ENCODE data around the gene FAM107B. TPM values are rescaled to one million over a fixed set of nuclear protein-coding genes. Genes with fewer than 3 reads are reported as not detected.

Gene FAM107B
- total and polyA plus RNA-seq, 2 donors (not counting 3 experiments of a cell fraction or from before 2014, with no cell fraction given): 39.2 to 176 TPM

DNA sequence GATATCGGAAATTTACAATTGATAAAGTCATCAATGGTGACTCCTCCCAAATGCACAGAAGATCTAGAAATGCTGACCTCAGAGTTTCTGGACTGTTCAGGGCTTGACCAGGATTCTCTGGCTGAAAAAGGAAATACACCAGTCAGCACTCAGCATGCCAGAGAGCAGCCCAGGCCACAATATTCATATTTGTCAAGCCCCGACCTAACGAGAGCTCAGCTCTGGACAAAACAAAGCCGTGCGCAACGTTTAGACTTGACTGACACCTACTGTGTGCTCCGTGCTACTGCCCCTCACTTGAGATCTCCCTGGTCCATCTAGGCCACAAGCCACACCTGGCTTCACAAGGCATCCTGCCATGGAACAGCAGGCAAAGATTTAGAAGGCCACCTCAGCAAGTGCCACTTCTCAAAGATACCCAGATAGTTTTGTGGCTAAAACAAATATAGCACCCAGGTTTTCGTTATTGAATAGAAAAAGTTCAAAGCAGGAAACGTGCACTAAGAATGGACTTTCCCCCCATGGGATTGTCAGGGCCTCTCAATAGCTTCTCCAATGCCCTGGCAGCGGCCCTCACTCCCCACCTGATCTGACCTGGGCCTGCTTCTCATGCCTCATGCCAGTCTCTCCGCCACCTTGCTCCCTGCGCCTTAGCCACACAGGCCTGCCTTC, 218.3 kb downstream of the FAM107B start:
- Histone ChIP-seq H3K4me2 (ENCODE audit: insufficient read depth, low read length) (no peak overlapping the region), H2AFZ (ENCODE audit: low read depth, low read length) (no peak overlapping the region), H3K79me2 (ENCODE audit: control insufficient read depth, insufficient read depth, low read length) (peaks cover 94% of the 10 kb centered on the region), H3K9ac (replicated peaks; ENCODE audit: extremely low read depth, insufficient read depth, low read length) (no peak overlapping the region), H3K9me3 (replicated peaks; ENCODE audit: control insufficient read depth, insufficient read depth, low read length) (no peaks in the 10 kb centered on the region), H3K36me3 (ENCODE audit: control insufficient read depth in 2 of 2, extremely low read depth in 1 of 2, insufficient read depth in 2 of 2, low read length in 2 of 2) (peaks cover 0 to 2% of the 10 kb centered on the region in 2 experiments), H3K27me3 (ENCODE audit: control insufficient read depth in 2 of 2, insufficient read depth in 2 of 2, low read length in 2 of 2) (no peaks in the 10 kb centered on the region), H3K4me1 (ENCODE audit: control insufficient read depth, extremely low read depth, insufficient read depth, low read length) (peaks cover 62% of the 10 kb centered on the region), H3K9me1 (replicated peaks; ENCODE audit: control insufficient read depth, extremely low read depth, insufficient read depth, low read length) (no peaks in the 10 kb centered on the region), H3K4me3 (replicated peaks in 1 of 3; ENCODE audit: insufficient read depth in 1 of 3, low read depth in 1 of 3, low read length in 3 of 3) (no peak overlapping the region), H3K27ac (ENCODE audit: insufficient read depth, low read depth, low read length) (peak overlapping the region; percentile 16), H4K20me1 (replicated peaks; ENCODE audit: control insufficient read depth, extremely low read depth, insufficient read depth, low read length) (peaks cover 2% of the 10 kb centered on the region)
- POLR2A ChIA-PET: no interaction called here
- intact Hi-C loops (cut with micrococcal nuclease): loop anchor here (1.0 kb wide), 1 partner anchor 22 kb away; no protein-coding TSS in a partner anchor
- peak; percentile 59 for DNase-seq (ENCODE audit: low read depth, low spot score)
- TF ChIP-seq FOS (IDR thresholded peaks at IDR 0.05; ENCODE audit: borderline replicate concordance, insufficient read depth, low read length): no peak
- TF ChIP-seq, protein P1, sequence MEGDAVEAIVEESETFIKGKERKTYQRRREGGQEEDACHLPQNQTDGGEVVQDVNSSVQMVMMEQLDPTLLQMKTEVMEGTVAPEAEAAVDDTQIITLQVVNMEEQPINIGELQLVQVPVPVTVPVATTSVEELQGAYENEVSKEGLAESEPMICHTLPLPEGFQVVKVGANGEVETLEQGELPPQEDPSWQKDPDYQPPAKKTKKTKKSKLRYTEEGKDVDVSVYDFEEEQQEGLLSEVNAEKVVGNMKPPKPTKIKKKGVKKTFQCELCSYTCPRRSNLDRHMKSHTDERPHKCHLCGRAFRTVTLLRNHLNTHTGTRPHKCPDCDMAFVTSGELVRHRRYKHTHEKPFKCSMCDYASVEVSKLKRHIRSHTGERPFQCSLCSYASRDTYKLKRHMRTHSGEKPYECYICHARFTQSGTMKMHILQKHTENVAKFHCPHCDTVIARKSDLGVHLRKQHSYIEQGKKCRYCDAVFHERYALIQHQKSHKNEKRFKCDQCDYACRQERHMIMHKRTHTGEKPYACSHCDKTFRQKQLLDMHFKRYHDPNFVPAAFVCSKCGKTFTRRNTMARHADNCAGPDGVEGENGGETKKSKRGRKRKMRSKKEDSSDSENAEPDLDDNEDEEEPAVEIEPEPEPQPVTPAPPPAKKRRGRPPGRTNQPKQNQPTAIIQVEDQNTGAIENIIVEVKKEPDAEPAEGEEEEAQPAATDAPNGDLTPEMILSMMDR (IDR thresholded peaks at IDR 0.05; ENCODE audit: extremely low read depth in 1 of 2, insufficient read depth in 1 of 2, low read depth in 1 of 2, low read length in 2 of 2): peak in 1 of 2 donors; percentile 22
- TF ChIP-seq POLR2A (IDR thresholded peaks at IDR 0.05; ENCODE audit: low read depth, low read length): peak; percentile 52
- no peak for TF ChIP-seq JUN (IDR thresholded peaks at IDR 0.05; ENCODE audit: borderline replicate concordance, insufficient read depth, insufficient read length, low read depth)
- peak; percentile 90 for FAIRE-seq
- dilution Hi-C loops (cut with MboI; ENCODE audit: extremely low pct_ligation_motif_present, low sequenced_read_pairs): no loop called here
- no TSS peak for BruUV-seq (replicated peaks)
- CTCF ChIA-PET: interaction anchor here (0.6 to 2.0 kb wide), 6 partner anchors 9 to 144 kb away, joined by 3 to 6 read pairs (median 4); no protein-coding TSS in a partner anchor

DNA sequence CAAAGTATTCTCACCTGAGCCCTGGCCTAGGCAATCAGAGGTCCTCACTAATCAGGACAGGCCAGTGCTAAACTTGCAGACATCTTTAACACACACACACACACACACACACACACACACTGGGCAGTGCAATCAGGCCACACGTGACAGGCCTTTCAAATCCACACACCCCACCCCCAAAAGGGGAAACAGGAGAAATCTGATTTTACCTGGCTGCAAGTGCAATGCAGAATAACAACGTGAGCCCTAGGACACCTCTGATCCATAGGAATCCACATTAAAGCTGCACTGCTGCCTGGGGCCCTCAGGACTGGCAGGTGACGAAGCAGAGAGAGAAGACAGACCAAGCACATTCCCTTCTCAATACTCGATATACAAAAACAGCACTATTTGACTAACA, 218.9 kb downstream of the FAM107B start:
- H3K9me1 ChIP-seq (replicated peaks; ENCODE audit: control insufficient read depth, extremely low read depth, insufficient read depth, low read length): no peaks in the 10 kb centered on the region
- no peak overlapping the region for H3K4me2 ChIP-seq (ENCODE audit: insufficient read depth, low read length)
- no peak overlapping the region for H2AFZ ChIP-seq (ENCODE audit: low read depth, low read length)
- ChIA-PET POLR2A (no interaction called here), CTCF (interaction anchor here (1.0 to 2.0 kb wide), 5 partner anchors 8 to 57 kb away, joined by 3 to 6 read pairs (median 4); no protein-coding TSS in a partner anchor)
- H4K20me1 ChIP-seq (replicated peaks; ENCODE audit: control insufficient read depth, extremely low read depth, insufficient read depth, low read length): peaks cover 2% of the 10 kb centered on the region
- intact Hi-C loops (cut with micrococcal nuclease) (loop anchor here (1.0 kb wide), 1 partner anchor 22 kb away; no protein-coding TSS in a partner anchor), dilution Hi-C loops (cut with MboI; ENCODE audit: extremely low pct_ligation_motif_present, low sequenced_read_pairs) (no loop called here)
- H3K4me3 ChIP-seq (replicated peaks in 1 of 3; ENCODE audit: insufficient read depth in 1 of 3, low read depth in 1 of 3, low read length in 3 of 3): no peak overlapping the region
- DNase-seq (ENCODE audit: low read depth, low spot score) (no peak), FAIRE-seq (no peak)
- H3K9ac ChIP-seq (replicated peaks; ENCODE audit: extremely low read depth, insufficient read depth, low read length): no peak overlapping the region
- BruUV-seq (replicated peaks): no TSS peak
- TF ChIP-seq FOS (IDR thresholded peaks at IDR 0.05; ENCODE audit: borderline replicate concordance, insufficient read depth, low read length): no peak
- H3K27me3 ChIP-seq (ENCODE audit: control insufficient read depth in 2 of 2, insufficient read depth in 2 of 2, low read length in 2 of 2): no peaks in the 10 kb centered on the region
- H3K9me3 ChIP-seq (replicated peaks; ENCODE audit: control insufficient read depth, insufficient read depth, low read length): no peaks in the 10 kb centered on the region
- H3K36me3 ChIP-seq (ENCODE audit: control insufficient read depth in 2 of 2, extremely low read depth in 1 of 2, insufficient read depth in 2 of 2, low read length in 2 of 2): peaks cover 0 to 2% of the 10 kb centered on the region in 2 experiments
- H3K27ac ChIP-seq (ENCODE audit: insufficient read depth, low read depth, low read length): peak overlapping the region; percentile 16
- H3K79me2 ChIP-seq (ENCODE audit: control insufficient read depth, insufficient read depth, low read length): peaks cover 92% of the 10 kb centered on the region
- H3K4me1 ChIP-seq (ENCODE audit: control insufficient read depth, extremely low read depth, insufficient read depth, low read length): peaks cover 61% of the 10 kb centered on the region

Measured in endothelial cell of umbilical vein (primary cell).